ENCODE measurements around the gene FAM210A.

The FAM210A gene

DNA sequence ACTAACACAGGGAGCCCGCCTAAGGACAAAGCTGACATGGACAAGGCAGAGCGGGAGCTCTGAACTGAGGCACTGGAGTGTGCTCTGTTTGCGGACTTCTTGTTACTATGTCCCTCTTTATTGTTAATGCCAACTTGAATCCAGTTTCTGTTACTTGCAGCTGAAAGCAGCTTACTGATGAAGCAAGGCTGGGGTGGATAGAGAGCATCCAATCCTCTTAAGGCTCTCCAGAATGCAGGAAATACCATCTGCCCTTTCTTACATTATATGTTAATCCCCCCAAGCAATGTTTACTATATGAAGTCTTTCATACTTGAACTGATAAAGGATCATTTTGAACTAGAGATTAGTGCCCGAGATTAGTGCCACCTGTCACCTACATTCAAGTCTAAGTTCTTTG is 9.4 kb downstream of the FAM210A start:
- H3K9me3 ChIP-seq: no peaks in the 10 kb centered on the region
- TF ChIP-seq, protein P1, sequence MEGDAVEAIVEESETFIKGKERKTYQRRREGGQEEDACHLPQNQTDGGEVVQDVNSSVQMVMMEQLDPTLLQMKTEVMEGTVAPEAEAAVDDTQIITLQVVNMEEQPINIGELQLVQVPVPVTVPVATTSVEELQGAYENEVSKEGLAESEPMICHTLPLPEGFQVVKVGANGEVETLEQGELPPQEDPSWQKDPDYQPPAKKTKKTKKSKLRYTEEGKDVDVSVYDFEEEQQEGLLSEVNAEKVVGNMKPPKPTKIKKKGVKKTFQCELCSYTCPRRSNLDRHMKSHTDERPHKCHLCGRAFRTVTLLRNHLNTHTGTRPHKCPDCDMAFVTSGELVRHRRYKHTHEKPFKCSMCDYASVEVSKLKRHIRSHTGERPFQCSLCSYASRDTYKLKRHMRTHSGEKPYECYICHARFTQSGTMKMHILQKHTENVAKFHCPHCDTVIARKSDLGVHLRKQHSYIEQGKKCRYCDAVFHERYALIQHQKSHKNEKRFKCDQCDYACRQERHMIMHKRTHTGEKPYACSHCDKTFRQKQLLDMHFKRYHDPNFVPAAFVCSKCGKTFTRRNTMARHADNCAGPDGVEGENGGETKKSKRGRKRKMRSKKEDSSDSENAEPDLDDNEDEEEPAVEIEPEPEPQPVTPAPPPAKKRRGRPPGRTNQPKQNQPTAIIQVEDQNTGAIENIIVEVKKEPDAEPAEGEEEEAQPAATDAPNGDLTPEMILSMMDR (IDR thresholded peaks at IDR 0.05): no peak
- H3K4me3 ChIP-seq (ENCODE audit: low read depth in 1 of 2, low read length in 1 of 2): no peak overlapping the region
- no peaks in the 10 kb centered on the region for H3K27me3 ChIP-seq
- no peaks in the 10 kb centered on the region for H3K36me3 ChIP-seq
- H3K4me1 ChIP-seq (ENCODE audit: control insufficient read depth in 1 of 2, insufficient read depth in 1 of 2, low read depth in 1 of 2, low read length in 1 of 2): no peaks in the 10 kb centered on the region
- H3K27ac ChIP-seq: no peak overlapping the region

DNA sequence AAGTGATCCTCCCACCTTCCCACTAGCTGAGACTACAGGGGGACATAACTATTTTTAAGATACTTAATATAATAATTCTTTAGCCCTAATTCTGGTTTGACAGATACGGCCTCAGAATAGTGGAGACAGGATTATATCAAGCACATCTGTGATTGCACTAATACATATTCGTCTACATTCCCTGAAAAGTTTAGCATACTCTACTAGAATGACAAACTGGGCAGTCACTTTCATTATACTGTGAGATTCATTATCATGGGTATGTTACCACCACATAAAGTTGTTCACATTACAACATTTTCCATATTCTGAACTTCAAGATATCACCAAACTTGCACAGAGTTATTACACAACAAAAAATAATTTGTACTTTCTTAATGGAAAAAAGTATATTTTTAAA is 11.0 kb downstream of the FAM210A start:
- TF ChIP-seq, protein P1 (IDR thresholded peaks at IDR 0.05): no peak
- no peaks in the 10 kb centered on the region for H3K36me3 ChIP-seq
- H3K4me3 ChIP-seq (ENCODE audit: low read depth in 1 of 2, low read length in 1 of 2): no peak overlapping the region
- H3K9me3 ChIP-seq: no peaks in the 10 kb centered on the region
- H3K27me3 ChIP-seq: no peaks in the 10 kb centered on the region
- no peak overlapping the region for H3K27ac ChIP-seq
- H3K4me1 ChIP-seq (ENCODE audit: control insufficient read depth in 1 of 2, insufficient read depth in 1 of 2, low read depth in 1 of 2, low read length in 1 of 2): no peaks in the 10 kb centered on the region

DNA sequence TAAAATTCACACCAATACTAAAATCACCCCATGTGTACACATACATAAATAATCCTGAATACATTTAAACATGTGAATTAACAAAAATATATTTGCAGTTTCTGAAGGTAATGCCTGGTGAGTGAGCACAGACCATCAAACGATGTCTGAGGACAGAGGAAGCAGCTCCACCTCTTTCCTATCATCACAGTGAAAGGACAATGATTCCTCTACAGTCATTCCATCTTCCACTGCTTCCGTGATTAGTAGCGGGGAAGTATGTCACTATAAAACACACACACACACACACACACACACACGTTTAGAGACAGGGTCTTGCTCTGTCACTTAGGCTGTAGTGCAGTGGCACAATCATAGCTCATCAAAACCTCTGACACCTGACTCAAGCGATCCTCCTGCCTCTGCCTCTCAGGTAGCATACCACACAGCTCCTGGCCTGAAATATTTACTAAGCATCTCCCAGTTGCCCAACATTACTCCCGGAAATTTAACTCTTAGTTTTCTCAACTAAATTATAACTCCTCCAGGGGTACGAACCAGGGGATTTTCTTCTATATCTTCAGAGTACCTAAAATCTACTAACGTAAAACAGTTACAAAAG is 12.8 kb downstream of the FAM210A start:
- Histone ChIP-seq H3K36me3 (no peaks in the 10 kb centered on the region), H3K4me3 (ENCODE audit: low read depth in 1 of 2, low read length in 1 of 2) (no peak overlapping the region), H3K4me1 (ENCODE audit: control insufficient read depth in 1 of 2, insufficient read depth in 1 of 2, low read depth in 1 of 2, low read length in 1 of 2) (no peaks in the 10 kb centered on the region), H3K9me3 (no peaks in the 10 kb centered on the region), H3K27ac (no peak overlapping the region), H3K27me3 (no peaks in the 10 kb centered on the region)
- TF ChIP-seq, protein P1 (IDR thresholded peaks at IDR 0.05): no peak

- TF ChIP-seq, protein P1 (IDR thresholded peaks at IDR 0.05): no peak
- Histone ChIP-seq H3K9me3 (no peaks in the 10 kb centered on the region), H3K4me1 (ENCODE audit: control insufficient read depth in 1 of 2, insufficient read depth in 1 of 2, low read depth in 1 of 2, low read length in 1 of 2) (no peaks in the 10 kb centered on the region), H3K27me3 (no peaks in the 10 kb centered on the region), H3K4me3 (ENCODE audit: low read depth in 1 of 2, low read length in 1 of 2) (no peak overlapping the region), H3K27ac (no peak overlapping the region), H3K36me3 (no peaks in the 10 kb centered on the region)
These were observed 13.8 kb downstream of the FAM210A start for GRCh38 chr18:13712400-13713131.

DNA sequence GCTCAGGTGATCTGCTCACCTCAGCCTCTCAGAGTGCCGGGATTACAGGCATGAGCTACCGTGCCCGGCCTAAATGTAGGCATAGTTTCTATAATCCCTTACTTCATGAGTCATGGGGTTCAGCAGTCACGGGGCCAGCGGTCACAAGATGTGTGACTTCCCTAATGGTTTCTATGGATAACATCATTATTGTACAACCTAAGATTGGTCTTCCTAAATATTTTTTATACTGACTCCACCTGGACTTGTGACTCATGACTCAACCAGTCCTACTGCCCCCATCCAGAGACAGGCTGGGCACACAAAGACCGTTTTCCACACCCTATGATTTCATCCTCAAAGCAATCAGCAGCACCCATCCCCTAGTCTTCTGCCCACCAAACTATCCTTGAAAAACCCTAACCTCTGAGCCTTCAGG is 15.9 kb downstream of the FAM210A start:
- H3K27ac ChIP-seq: no peak overlapping the region
- H3K4me1 ChIP-seq (ENCODE audit: control insufficient read depth in 1 of 2, insufficient read depth in 1 of 2, low read depth in 1 of 2, low read length in 1 of 2): no peaks in the 10 kb centered on the region
- peaks cover 4% of the 10 kb centered on the region for H3K9me3 ChIP-seq
- no peaks in the 10 kb centered on the region for H3K27me3 ChIP-seq
- no peaks in the 10 kb centered on the region for H3K36me3 ChIP-seq
- no peak overlapping the region for H3K4me3 ChIP-seq (ENCODE audit: low read depth in 1 of 2, low read length in 1 of 2)
- TF ChIP-seq, protein P1 (IDR thresholded peaks at IDR 0.05): no peak
